ENCODE data around the gene IL34.

The IL34 gene

GRCh38 chr16:70689970-70690891 lies 43.9 kb downstream of the IL34 start:
- DNase-seq = no peak

GRCh38 chr16:70691223-70692129 lies 45.1 kb downstream of the IL34 start:
- DNase-seq = no peak

- DNase-seq = no peak
These were observed 45.9 kb downstream of the IL34 start for GRCh38 chr16:70692130-70692872.

GRCh38 chr16:70692873-70693671 lies 46.7 kb downstream of the IL34 start:
- DNase-seq = no peak

- no peak for DNase-seq
These were observed 47.9 kb downstream of the IL34 start for GRCh38 chr16:70694088-70694867.

- DNase-seq = no peak
These were observed 48.5 kb downstream of the IL34 start for GRCh38 chr16:70694868-70695218.

- no peak for DNase-seq
These were observed 49.1 kb downstream of the IL34 start for GRCh38 chr16:70695331-70696070.

- no peak for DNase-seq
These were observed 50.0 kb downstream of the IL34 start for GRCh38 chr16:70696355-70696754.

GRCh38 chr16:70696952-70697593 lies 50.7 kb downstream of the IL34 start:
- DNase-seq = no peak

GRCh38 chr16:70697594-70698170 lies 51.3 kb downstream of the IL34 start:
- no peak for DNase-seq

GRCh38 chr16:70698901-70699300 lies 52.5 kb downstream of the IL34 start:
- no peak for DNase-seq

- DNase-seq = no peak
These were observed 53.3 kb downstream of the IL34 start for GRCh38 chr16:70699696-70700095.

GRCh38 chr16:70700101-70701020 lies 54.0 kb downstream of the IL34 start:
- DNase-seq = peak in 1 of 2 donors; percentile 30

GRCh38 chr16:70701036-70701435 lies 54.7 kb downstream of the IL34 start:
- DNase-seq = no peak

GRCh38 chr16:70701596-70701995 lies 55.2 kb downstream of the IL34 start:
- DNase-seq = no peak

GRCh38 chr16:70701998-70702397 lies 55.6 kb downstream of the IL34 start:
- DNase-seq = no peak

GRCh38 chr16:70702624-70703023 lies 56.3 kb downstream of the IL34 start:
- no peak for DNase-seq
